Stimulated activated effector memory CD8-positive, alpha-beta T cell treated with anti-CD3 and anti-CD28 coated beads, Interleukin-12 subunit alpha, Interleukin-12 subunit beta, amount 100 ng/mL, for 72 hours (primary cell): ENCODE data around the gene ZSWIM1.
"Not testable (repeated sequence)": the region's sequence is repeated elsewhere in the genome, so short reads cannot be mapped to it uniquely, and the experiment has no call there.

Source experiments
- ATAC-seq: fragments of 150-1000 bp; cut with Tn5 transposase; 2 replicates; pipeline ENCODE4 v1.10.0; 2021
- DNase-seq, 2 donors: peaks; one replicate each; pipeline ENCODE4 v3.0.0; 2021 to 2022; ENCODE audit warnings: low spot score in 2 of 2
- H3K27ac Mint-ChIP-seq: one replicate; pipeline ENCODE4 v1.8.0; 2022; ENCODE audit warnings: mild to moderate bottlenecking, mixed read lengths
- H3K36me3 Mint-ChIP-seq: one replicate; pipeline ENCODE4 v1.8.0; 2022; ENCODE audit warnings: mild to moderate bottlenecking, mixed read lengths
- H3K4me1 Mint-ChIP-seq: one replicate; pipeline ENCODE4 v1.8.0; 2022; ENCODE audit warnings: mixed read lengths
- H3K4me3 Mint-ChIP-seq: one replicate; pipeline ENCODE4 v1.8.0; 2022; ENCODE audit warnings: mild to moderate bottlenecking, mixed read lengths
- H3K9me3 Mint-ChIP-seq: one replicate; pipeline ENCODE4 v1.8.0; 2022; ENCODE audit warnings: mixed read lengths

ZSWIM1 gene

GRCh38 chr20:45920462-45921336, 39.7 kb downstream of the ZSWIM1 start:
- no peak for DNase-seq
- no peaks in the 10 kb centered on the region for H3K9me3 Mint-ChIP-seq
- peaks cover 6% of the 10 kb centered on the region for H3K4me1 Mint-ChIP-seq
- no peak for ATAC-seq
- no peak overlapping the region for H3K27ac Mint-ChIP-seq
- no peak overlapping the region for H3K4me3 Mint-ChIP-seq
- no peaks in the 10 kb centered on the region for H3K36me3 Mint-ChIP-seq

GRCh38 chr20:45921337-45922189, 40.5 kb downstream of the ZSWIM1 start:
- H3K27ac Mint-ChIP-seq = no peak overlapping the region
- H3K4me1 Mint-ChIP-seq = peaks cover 6% of the 10 kb centered on the region
- no peaks in the 10 kb centered on the region for H3K9me3 Mint-ChIP-seq
- no peak for DNase-seq
- no peaks in the 10 kb centered on the region for H3K36me3 Mint-ChIP-seq
- peak; percentile 60 for ATAC-seq
- no peak overlapping the region for H3K4me3 Mint-ChIP-seq

GRCh38 chr20:45924391-45925261, 43.6 kb downstream of the ZSWIM1 start:
- H3K36me3 Mint-ChIP-seq = no peaks in the 10 kb centered on the region
- peak overlapping the region; percentile 26 for H3K27ac Mint-ChIP-seq
- DNase-seq = no peak
- H3K9me3 Mint-ChIP-seq = no peaks in the 10 kb centered on the region
- no peak overlapping the region for H3K4me3 Mint-ChIP-seq
- peaks cover 6% of the 10 kb centered on the region for H3K4me1 Mint-ChIP-seq
- ATAC-seq = no peak

GRCh38 chr20:45925821-45926506, 44.9 kb downstream of the ZSWIM1 start:
- H3K9me3 Mint-ChIP-seq = no peaks in the 10 kb centered on the region
- peak overlapping the region; percentile 26 for H3K27ac Mint-ChIP-seq

GRCh38 chr20:45926731-45927070, 45.7 kb downstream of the ZSWIM1 start:
- ATAC-seq = no peak
- H3K4me3 Mint-ChIP-seq = no peak overlapping the region

More at GRCh38 chr20:45925821-45926506, 44.9 kb downstream of the ZSWIM1 start:
- H3K4me3 Mint-ChIP-seq = no peak overlapping the region
- DNase-seq (no peak), ATAC-seq (no peak)
- peaks cover 6% of the 10 kb centered on the region for H3K4me1 Mint-ChIP-seq
- no peaks in the 10 kb centered on the region for H3K36me3 Mint-ChIP-seq

GRCh38 chr20:45927071-45927878, 46.2 kb downstream of the ZSWIM1 start:
- Mint-ChIP-seq H3K36me3 (no peaks in the 10 kb centered on the region), H3K27ac (peak overlapping the region; percentile 50), H3K4me3 (no peak overlapping the region), H3K4me1 (no peaks in the 10 kb centered on the region), H3K9me3 (no peaks in the 10 kb centered on the region)
- ATAC-seq (no peak), DNase-seq (no peak)

More at GRCh38 chr20:45926731-45927070, 45.7 kb downstream of the ZSWIM1 start:
- no peak for DNase-seq
- Mint-ChIP-seq H3K4me1 (peaks cover 3% of the 10 kb centered on the region), H3K9me3 (no peaks in the 10 kb centered on the region), H3K27ac (no peak overlapping the region), H3K36me3 (no peaks in the 10 kb centered on the region)

- H3K4me1 Mint-ChIP-seq, H3K4me3 Mint-ChIP-seq, ATAC-seq, H3K27ac Mint-ChIP-seq, H3K9me3 Mint-ChIP-seq, DNase-seq: not testable (repeated sequence)
- peaks cover 25% of the 10 kb centered on the region for H3K36me3 Mint-ChIP-seq
These were observed 50.7 kb downstream of the ZSWIM1 start for GRCh38 chr20:45931680-45932079.

- Mint-ChIP-seq H3K4me3 (peak overlapping the region; percentile 98), H3K27ac (peak overlapping the region; percentile 99), H3K36me3 (peaks cover 43% of the 10 kb centered on the region), H3K9me3 (no peaks in the 10 kb centered on the region), H3K4me1 (peaks cover 21% of the 10 kb centered on the region)
- peak; percentile 20 for ATAC-seq
- peak; percentile 35 to 80 for DNase-seq
These were observed 52.4 kb downstream of the ZSWIM1 start for GRCh38 chr20:45933266-45934045.

- Mint-ChIP-seq H3K9me3 (no peaks in the 10 kb centered on the region), H3K36me3 (peaks cover 49% of the 10 kb centered on the region), H3K4me1 (peaks cover 26% of the 10 kb centered on the region), H3K4me3 (peak overlapping the region; percentile 98), H3K27ac (peak overlapping the region; percentile 99)
- no peak for DNase-seq
- ATAC-seq = peak; percentile 31
These were observed 53.1 kb downstream of the ZSWIM1 start for GRCh38 chr20:45934046-45934585.
